Glutamatergic neuron (in vitro differentiated cells): ENCODE measurements around the gene PFN2. TPM values are rescaled to one million over a fixed set of nuclear protein-coding genes. Genes with fewer than 3 reads are reported as not detected.
"Not testable (repeated sequence)": the region's sequence is repeated elsewhere in the genome, so short reads cannot be mapped to it uniquely, and the experiment has no call there.

ENCODE experiments used
- DNase-seq: peaks from one replicate; pipeline ENCODE4 v3.0.0; 2022
- H3K27ac Mint-ChIP-seq: one replicate; pipeline ENCODE4 v1.8.0; 2020; ENCODE audit warnings: mild to moderate bottlenecking, mixed read lengths, inconsistent platforms; ENCODE audit not compliant: unreplicated experiment
- H3K27me3 Mint-ChIP-seq: one replicate; pipeline ENCODE4 v1.8.0; 2020; ENCODE audit warnings: mild to moderate bottlenecking, moderate library complexity, mixed read lengths, inconsistent platforms; ENCODE audit not compliant: unreplicated experiment
- H3K36me3 Mint-ChIP-seq: one replicate; pipeline ENCODE4 v1.8.0; 2020; ENCODE audit warnings: mild to moderate bottlenecking, mixed read lengths, inconsistent platforms; ENCODE audit not compliant: unreplicated experiment
- H3K4me1 Mint-ChIP-seq: one replicate; pipeline ENCODE4 v1.8.0; 2020; ENCODE audit warnings: mild to moderate bottlenecking, low read depth, mixed read lengths, inconsistent platforms; ENCODE audit not compliant: unreplicated experiment
- H3K4me3 Mint-ChIP-seq: one replicate; pipeline ENCODE4 v1.8.0; 2020; ENCODE audit warnings: mild to moderate bottlenecking, mixed read lengths, inconsistent platforms; ENCODE audit not compliant: unreplicated experiment
- H3K9me3 Mint-ChIP-seq: one replicate; pipeline ENCODE4 v1.8.0; 2020; ENCODE audit warnings: mild to moderate bottlenecking, moderate library complexity, mixed read lengths, inconsistent platforms; ENCODE audit not compliant: unreplicated experiment
- total RNA-seq: library from RNA; stranded (reverse); fragmentation: NEBNext Ultra II Directional; extraction: Animal tissue kit (Norgen Biotek cat#: 25700); gene quantifications from one replicate; pipeline ENCODE4 v1.2.1, GENCODE V29; 2021; ENCODE audit not compliant: unreplicated experiment
- TF ChIP-seq, protein P1 (sequence below): fragments of 200-600 bp; sonication (generic); IDR thresholded peaks from one replicate; pipeline ENCODE4 v1.5.0; 2021; ENCODE audit not compliant: partially characterized antibody, unreplicated experiment

The PFN2 gene
- total RNA-seq, 1 donor from 2014 or later = 364 TPM

- H3K9me3 Mint-ChIP-seq = peaks cover 9% of the 10 kb centered on the region
- no peak for DNase-seq
- no peak overlapping the region for H3K4me3 Mint-ChIP-seq
- no peak overlapping the region for H3K27ac Mint-ChIP-seq
- peaks cover 17% of the 10 kb centered on the region for H3K36me3 Mint-ChIP-seq
- TF ChIP-seq, protein P1, sequence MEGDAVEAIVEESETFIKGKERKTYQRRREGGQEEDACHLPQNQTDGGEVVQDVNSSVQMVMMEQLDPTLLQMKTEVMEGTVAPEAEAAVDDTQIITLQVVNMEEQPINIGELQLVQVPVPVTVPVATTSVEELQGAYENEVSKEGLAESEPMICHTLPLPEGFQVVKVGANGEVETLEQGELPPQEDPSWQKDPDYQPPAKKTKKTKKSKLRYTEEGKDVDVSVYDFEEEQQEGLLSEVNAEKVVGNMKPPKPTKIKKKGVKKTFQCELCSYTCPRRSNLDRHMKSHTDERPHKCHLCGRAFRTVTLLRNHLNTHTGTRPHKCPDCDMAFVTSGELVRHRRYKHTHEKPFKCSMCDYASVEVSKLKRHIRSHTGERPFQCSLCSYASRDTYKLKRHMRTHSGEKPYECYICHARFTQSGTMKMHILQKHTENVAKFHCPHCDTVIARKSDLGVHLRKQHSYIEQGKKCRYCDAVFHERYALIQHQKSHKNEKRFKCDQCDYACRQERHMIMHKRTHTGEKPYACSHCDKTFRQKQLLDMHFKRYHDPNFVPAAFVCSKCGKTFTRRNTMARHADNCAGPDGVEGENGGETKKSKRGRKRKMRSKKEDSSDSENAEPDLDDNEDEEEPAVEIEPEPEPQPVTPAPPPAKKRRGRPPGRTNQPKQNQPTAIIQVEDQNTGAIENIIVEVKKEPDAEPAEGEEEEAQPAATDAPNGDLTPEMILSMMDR = no peak
- peaks cover 2% of the 10 kb centered on the region for H3K4me1 Mint-ChIP-seq
- H3K27me3 Mint-ChIP-seq = no peaks in the 10 kb centered on the region
Observed at GRCh38 chr3:149949181-149949580, 21.5 kb downstream of the PFN2 start.

DNA sequence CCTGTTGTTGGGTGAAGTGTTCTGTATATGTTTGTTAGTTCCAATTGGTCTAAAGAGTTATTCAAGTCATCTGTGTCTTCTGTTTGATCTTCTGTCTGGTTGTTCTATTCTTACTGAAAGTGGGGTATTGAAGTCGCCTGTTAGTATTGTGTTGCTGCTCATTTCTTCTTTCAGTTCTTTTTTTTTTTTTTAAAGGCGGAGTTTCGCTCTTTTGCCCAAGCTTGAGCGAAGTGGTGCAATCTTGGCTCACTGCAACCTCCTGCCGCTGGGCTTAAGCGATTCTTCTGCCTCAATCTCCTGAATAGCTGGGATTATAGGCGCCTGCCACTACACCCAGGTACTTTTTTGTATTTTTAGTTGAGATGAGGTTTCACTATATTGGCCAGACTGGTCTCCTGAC lies 23.5 kb downstream of the PFN2 start:
- DNase-seq = no peak
- TF ChIP-seq, protein P1 = no peak
- no peaks in the 10 kb centered on the region for H3K4me1 Mint-ChIP-seq
- H3K36me3 Mint-ChIP-seq = peaks cover 26% of the 10 kb centered on the region
- H3K27me3 Mint-ChIP-seq = no peaks in the 10 kb centered on the region
- H3K9me3 Mint-ChIP-seq = peaks cover 13% of the 10 kb centered on the region
- H3K4me3 Mint-ChIP-seq = no peak overlapping the region
- H3K27ac Mint-ChIP-seq = no peak overlapping the region

GRCh38 chr3:149943966-149944365 lies 26.7 kb downstream of the PFN2 start:
- not testable (repeated sequence) for DNase-seq, H3K27me3 Mint-ChIP-seq, H3K4me3 Mint-ChIP-seq, H3K27ac Mint-ChIP-seq, H3K4me1 Mint-ChIP-seq
- H3K36me3 Mint-ChIP-seq = peaks cover 18% of the 10 kb centered on the region
- peaks cover 15% of the 10 kb centered on the region for H3K9me3 Mint-ChIP-seq

GRCh38 chr3:149942409-149942808 lies 28.3 kb downstream of the PFN2 start:
- no peak overlapping the region for H3K27ac Mint-ChIP-seq
- H3K36me3 Mint-ChIP-seq = peaks cover 18% of the 10 kb centered on the region
- peaks cover 13% of the 10 kb centered on the region for H3K9me3 Mint-ChIP-seq
- no peak for DNase-seq
- H3K4me1 Mint-ChIP-seq = peaks cover 2% of the 10 kb centered on the region
- no peaks in the 10 kb centered on the region for H3K27me3 Mint-ChIP-seq
- TF ChIP-seq, protein P1 = no peak
- no peak overlapping the region for H3K4me3 Mint-ChIP-seq

DNA sequence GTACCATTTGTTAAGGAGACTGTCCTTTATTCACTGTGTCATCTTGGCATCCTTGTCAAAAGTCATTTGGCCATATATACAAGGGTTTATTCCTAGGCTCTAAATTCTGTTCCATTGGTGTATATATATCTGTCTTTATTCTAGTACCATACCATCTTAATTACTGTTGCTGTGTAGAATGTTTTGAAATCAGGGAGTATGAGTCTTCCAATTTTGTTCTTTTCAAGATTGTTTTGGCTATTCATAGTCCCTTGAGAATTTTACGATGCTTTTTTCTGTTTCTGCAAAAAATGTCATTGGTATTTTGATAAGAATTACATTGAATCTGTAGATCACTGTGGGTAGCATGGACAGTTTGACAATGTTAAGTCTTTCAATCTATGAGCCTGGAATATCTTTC lies 28.7 kb downstream of the PFN2 start:
- Mint-ChIP-seq H3K4me3 (no peak overlapping the region), H3K4me1 (peaks cover 2% of the 10 kb centered on the region), H3K27ac (no peak overlapping the region), H3K36me3 (peaks cover 16% of the 10 kb centered on the region), H3K9me3 (peaks cover 13% of the 10 kb centered on the region), H3K27me3 (no peaks in the 10 kb centered on the region)
- TF ChIP-seq, protein P1 = no peak
- DNase-seq = no peak

DNA sequence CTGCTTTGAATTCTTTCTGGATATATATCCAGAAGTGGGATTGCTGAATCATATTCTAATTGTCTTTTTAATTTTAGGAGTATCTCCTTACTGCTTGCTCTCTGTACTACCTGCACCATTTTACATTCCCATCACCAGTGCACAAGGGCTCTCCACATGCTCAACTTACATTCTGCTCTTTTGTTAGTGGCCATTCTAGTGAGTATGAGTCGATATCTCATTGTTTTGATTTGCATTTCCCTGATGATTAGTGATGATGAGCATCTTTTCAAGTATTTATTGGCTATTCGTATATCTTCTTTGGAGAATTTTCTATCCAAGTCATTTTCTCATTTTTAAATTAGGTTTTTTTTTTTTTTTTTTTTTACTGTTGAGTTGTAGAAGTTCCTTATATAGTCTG lies 29.5 kb downstream of the PFN2 start:
- no peak for DNase-seq
- Mint-ChIP-seq H3K27ac (no peak overlapping the region), H3K9me3 (peaks cover 13% of the 10 kb centered on the region), H3K4me1 (peaks cover 2% of the 10 kb centered on the region), H3K4me3 (no peak overlapping the region), H3K27me3 (no peaks in the 10 kb centered on the region), H3K36me3 (peaks cover 9% of the 10 kb centered on the region)
- TF ChIP-seq, protein P1 = no peak

DNA sequence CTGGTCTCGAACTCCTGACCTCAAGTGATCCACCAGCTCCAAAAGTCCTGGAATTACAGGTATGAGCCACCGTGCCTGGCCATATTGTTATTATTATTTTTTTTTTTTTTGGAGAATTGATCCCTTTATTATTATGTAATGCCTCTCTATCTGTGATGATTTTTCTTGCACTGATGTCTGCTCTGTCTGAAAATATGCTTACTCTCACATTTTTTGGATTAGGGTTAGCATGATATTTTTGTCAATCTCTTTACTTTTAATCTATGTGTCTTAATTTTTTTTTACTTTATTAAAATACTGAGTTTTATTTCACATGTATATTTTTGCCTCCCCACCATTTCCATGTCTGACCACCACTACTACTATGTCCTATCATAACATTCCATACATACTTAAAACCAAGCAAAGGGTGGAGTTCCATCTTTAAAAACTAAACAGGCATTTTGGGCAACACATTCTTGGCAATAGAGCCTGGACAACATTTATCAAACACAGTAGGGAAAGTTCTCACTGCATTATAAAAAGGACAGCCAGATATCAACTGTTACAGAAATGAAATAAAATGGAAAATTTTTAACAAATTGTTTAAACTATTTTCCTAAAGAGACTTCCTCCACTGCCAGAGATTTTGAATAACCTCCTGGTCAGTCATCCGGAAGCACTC lies 32.2 kb downstream of the PFN2 start:
- H3K36me3 Mint-ChIP-seq = peaks cover 13% of the 10 kb centered on the region
- DNase-seq, H3K9me3 Mint-ChIP-seq, H3K4me3 Mint-ChIP-seq, H3K27ac Mint-ChIP-seq, H3K27me3 Mint-ChIP-seq, H3K4me1 Mint-ChIP-seq: not testable (repeated sequence)
